HG03439 (cell line): ENCODE measurements around the gene LRP6.
A peak's percentile ranks its signal among the peaks of the same experiment; 100 is the strongest.
"Not testable (repeated sequence)": the region's sequence is repeated elsewhere in the genome, so short reads cannot be mapped to it uniquely, and the experiment has no call there.

Experiments used
- ATAC-seq: cut with Tn5 transposase; IDR thresholded peaks from one replicate; pipeline ENCODE4 v1.9.1; 2021; ENCODE audit warnings: mild to moderate bottlenecking, moderate library complexity; ENCODE audit not compliant: unreplicated experiment

Gene LRP6

DNA sequence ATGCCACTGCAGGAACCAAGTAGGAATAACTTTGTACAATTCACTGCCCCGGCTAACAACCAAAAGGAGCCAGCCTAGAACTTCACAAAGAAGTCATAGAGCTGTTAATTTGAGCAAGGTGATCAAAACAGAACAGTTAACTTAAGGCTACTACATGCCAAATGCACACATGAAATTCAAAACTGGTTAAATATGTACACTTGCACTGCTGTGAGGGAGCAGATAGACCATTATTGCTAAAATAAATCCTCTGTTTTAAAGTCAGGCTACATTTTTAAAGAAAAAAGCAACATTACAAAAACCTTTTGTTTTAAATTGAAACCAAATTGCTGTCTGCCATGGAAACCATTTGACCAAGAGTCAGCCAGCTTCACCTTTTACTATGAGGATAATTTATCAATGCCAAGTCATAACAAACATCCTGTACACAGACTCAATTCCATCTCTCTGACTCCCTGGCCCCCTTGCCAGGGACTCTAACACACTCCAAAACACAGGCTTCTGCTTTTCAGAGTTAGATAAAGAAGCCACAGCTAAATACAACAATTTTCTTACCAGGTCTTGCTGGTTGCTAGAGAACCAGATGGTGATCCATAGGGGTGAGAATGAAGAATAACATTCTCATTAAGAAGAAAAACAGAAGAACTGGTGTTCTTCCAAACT, 84.0 kb downstream of the LRP6 start:
- no peak for ATAC-seq

DNA sequence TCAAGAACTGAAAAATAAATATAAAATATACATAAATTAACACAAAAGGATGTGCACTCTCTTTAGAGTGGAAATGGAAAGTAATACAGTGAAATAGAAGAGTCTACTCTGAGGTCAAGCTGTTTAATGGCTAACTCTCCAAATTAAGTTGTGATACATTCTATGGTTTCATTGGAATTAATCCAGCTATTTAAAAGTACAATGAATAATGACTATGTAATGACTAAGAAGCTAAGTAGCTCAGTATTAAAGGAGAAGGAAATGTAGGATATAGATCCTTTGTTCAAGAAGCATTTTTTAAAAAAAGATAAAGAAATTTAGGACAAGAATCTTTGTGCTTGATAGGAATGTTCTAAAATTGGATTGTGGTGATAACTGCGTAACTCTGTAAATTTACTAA, 85.3 kb downstream of the LRP6 start:
- no peak for ATAC-seq

DNA sequence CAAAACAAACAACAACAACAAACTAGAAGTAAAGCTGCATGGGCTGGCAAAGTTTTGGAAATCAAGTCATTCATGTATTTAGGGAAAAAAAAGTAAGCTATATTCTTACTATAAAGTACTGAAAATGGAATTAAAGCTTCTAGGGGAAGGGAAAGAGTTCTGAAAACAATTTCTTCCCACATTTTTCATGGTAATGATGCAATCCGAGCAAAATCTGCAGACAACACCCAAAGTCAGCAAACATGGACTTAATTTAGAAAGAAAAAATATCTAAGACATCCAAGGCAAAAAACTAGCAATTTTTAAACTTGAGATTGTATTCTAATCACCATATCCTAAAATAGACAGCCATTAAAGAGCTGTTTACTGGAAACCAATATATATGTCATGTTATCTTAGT, 86.3 kb downstream of the LRP6 start:
- no peak for ATAC-seq

DNA sequence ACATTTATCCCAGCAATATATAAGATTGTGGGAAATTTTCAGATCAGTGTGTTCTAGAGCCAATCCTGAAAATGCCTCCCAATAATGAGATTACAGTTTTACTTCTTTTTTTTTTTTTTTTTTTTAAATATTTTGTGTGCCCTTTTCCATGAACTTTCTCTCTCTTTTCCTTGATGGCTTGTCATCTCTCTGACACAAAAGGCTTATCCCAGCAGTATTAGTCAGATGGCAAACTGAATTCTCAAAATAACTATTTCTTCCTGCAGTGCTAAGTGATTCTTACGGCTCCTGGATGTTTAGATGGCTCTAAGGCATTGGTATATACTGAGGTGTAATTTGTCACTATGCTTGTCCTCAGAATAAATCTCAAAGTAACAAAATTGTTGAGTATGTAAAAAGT, 86.7 kb downstream of the LRP6 start:
- no peak for ATAC-seq

DNA sequence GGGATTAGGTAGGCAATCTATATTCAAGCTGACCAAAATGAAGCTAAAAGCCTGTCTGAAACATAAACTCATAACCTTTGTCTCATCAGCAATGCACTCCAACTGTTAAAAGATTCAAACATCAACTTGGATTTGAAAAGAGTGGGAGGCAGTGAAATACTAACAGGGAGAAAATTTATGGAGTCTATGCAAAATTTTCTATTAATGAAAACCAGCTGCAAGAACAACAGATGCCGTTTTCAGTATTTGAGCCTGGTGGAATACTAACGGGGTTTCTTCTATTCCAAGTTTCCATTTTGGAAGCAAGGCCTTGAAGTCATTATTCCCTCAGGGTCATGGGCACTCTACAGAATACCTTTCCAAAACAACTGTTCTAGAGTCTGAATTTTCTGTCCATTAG, 88.3 kb downstream of the LRP6 start:
- ATAC-seq: no peak

DNA sequence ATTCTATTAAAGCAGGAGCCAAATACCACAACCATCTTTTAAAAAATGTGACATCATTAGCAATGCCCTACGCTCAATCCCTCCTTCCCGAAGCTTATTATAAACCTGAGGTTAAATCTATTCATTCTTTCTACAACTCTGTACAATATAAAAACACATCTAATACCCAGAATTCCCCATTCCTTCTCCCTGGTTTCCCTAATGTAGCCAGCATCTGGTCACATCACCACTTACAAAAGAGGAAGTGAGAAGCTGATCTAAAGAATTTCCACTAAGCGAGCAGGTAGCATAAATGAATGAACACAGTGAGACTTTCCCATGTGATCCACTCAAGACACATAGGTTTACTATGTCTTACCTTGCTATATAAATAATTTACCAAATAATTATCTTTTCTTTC, 90.4 kb downstream of the LRP6 start:
- no peak for ATAC-seq

DNA sequence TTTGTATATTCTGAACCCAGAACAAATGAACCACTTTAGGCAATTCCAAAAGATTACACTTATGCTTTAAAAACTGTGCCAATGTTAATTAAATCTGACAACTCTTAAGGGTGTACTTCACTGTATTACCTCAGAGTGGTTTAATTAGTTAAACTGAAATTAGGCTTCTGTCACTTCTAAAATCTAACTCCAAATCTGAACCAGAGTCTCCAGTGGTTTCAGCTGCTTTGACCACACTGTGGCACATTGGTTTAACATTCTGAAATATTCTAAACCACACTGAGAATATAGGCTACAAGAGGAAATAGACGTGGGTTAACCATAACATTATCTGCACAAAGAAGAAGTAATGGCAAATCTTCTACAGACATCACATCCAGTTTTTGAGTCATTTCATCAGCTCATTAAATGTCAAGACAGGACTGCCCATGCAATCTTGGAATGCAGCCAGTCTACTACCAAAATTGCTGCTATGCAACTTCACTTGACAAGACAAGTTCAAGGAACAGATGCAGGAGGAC, 94.8 kb downstream of the LRP6 start:
- peak; percentile 57 for ATAC-seq

DNA sequence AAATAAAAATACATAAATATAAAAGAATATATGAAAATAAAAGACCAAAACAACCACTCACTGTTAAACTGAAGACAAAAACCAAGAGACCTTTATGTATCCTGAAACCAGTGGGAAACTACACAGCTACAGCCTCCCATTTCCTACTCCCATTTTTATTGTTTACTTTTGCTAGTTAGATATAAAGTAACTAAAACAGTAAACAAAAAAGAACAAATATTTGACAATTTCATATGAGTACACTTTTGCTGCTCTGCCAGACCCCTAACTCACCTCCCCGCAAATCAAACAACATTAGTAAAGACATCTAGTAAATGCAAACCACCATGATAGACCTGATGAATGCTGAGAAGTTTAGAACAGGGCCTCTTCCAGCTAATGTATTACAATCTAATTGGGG, 99.0 kb downstream of the LRP6 start:
- no peak for ATAC-seq

DNA sequence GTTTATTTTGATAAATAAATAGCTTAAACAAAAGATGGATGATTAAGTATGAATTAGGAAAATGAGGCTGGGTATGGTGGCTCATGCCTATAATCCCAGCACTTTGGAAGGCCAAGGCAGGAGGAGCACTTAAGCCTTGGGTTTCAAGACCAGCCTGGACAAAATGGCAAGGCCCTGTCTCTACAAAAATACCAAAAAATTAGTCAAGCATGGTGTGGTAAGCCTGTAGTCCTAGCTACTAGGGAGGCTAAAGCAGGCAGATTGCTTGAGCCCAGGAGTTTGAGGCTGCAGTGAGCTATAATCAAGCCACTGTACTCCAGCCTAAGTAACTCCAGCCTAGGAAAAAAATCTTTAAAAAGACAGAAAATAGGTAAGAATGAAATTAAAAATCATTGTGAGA, 100.1 kb downstream of the LRP6 start:
- no peak for ATAC-seq

DNA sequence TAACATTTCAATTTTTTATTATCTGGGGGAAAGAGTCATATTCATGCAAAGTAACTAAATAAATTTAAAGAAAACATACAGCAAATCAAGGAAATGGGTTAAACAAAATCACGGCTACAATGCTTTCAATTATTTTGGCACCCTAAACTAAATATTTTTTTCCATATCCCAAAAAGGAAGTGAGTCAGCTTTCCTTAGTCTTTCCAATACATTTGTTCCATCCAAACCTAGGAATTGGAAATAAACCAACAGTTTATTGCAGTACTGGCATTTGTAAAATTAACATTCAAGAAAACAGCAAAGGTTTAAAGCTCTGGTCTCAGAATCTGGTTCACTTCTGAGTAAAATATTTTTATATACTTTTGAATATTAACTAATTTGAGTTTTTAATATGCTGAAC, 106.9 kb downstream of the LRP6 start:
- no peak for ATAC-seq

DNA sequence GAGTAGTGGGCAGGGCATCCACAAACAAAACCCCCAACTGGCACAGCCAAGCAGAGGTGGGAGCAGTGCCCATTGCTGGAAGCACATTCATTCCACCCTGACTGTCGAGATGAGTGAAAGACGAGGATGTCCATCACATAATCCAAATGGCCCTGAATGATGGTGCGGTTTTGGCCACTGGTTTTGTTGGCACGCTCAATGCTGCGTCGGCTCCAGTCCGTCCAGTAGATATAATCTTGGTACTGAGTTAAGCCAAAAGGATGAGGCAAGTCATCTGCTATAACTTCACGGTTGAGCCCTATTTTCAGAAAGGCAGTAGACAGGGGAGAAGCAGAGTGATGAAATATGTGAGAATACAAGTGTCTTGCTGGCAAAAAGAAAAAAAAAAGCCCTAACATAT, 108.0 kb downstream of the LRP6 start:
- ATAC-seq: no peak

DNA sequence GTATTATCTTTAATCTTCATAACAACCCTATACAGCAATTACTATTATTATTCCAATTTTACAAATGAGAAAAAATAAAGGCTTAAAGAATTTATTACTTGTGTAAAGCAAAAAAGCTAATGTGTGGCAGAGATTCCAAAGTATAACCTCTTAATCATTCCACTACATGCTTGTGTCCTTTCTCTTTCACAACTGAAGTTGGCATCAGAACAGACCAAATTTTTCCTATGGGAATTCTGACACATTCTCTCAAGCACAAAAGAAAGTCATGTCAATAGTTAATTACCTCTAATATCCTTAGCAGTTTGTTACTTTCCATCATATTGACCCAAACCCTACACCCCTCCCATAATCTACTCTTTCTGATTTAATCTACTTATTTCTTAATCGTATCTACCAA, 109.4 kb downstream of the LRP6 start:
- ATAC-seq: no peak

DNA sequence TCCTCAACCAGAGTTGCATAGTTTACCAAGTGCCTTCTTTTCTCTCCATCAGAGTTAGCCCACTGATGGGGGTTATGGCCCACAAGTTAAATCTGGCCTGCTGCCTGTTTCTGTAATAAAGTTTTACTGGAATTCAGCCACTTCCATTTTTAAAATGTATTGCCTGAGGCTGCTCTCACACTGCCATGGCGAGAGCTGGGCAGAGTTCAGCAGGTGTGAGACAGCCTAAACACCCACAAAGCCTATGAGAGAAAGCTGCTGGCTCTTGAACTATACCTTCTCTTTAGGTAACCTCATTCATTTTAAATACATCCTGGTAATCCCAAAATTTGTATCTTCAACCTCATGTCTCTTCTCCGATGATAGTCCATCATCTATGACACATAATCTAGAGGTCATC, 110.0 kb downstream of the LRP6 start:
- ATAC-seq: no peak

DNA sequence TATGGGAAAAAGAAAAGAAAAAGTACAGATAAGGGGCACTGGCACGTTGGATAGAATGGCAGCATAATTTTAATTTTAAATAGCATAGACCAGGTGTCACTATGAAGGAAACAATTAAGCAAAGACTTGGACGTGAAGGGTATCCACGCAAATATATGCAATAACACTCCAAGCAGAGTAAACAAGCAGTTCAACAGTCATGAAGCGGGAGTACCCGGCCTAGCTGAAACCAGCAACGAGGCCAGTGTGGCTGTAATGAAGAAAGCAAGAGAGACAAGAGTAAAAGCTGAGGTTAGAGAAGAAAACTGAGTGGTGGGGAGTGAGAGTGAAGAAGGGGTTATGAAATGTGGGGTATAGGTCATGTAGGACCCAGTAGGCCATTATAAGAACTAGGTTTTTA, 110.7 kb downstream of the LRP6 start:
- ATAC-seq: no peak

DNA sequence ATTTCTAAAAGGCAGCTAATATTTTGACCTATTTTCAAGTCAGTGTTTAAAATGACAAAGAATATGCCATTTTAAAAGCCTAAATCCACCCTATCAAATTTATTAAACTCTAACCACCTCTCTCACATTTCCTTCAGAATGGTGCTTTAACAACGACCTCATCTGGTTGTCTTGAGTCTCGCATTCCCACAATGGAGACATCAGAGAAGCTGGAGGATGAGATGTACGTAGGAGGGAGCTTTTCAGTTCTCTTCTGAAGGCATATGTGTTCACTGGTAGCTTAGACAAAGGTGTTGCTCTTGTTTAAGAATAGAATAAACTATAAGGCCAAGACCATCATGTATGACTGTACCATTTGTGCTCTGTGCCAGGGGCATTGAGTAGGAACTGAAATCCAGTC, 113.2 kb downstream of the LRP6 start:
- ATAC-seq: no peak

DNA sequence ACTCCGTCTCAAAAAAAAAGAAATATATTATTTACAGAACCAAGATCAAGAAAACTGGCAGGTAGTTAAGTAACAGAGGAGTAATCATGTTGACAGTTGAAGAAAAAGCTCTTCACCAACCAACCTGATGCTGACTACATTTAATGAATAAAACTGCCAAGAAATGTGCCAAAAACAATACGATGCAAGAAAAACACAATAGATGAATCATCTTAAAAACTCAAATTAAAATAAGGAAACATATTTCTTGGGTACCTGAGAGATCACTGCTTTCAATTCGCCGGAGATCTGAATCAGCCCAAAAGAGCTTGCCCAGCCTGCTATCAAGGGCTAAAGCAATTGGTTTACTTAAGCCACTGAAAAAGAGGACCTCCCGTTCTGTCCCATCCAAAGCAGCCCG, 119.7 kb downstream of the LRP6 start:
- no peak for ATAC-seq

DNA sequence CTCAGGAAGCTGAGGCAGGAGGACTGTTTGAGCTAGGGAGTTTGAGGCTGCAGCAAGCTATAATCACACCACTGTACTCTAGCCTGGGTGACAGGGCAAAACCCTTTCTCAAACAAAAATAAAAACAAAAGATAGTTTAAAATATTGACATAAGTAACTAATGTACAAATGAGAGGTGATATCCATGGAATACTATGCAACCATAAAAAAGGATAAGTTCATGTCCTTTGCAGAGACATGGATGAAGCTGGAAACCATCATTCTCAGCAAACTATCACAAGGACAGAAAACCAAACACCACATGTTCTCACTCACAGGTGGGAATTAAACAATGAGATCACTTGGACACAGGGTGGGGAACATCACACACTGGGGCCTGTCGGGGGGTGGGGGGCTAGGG, 122.3 kb downstream of the LRP6 start:
- ATAC-seq: not testable (repeated sequence)

DNA sequence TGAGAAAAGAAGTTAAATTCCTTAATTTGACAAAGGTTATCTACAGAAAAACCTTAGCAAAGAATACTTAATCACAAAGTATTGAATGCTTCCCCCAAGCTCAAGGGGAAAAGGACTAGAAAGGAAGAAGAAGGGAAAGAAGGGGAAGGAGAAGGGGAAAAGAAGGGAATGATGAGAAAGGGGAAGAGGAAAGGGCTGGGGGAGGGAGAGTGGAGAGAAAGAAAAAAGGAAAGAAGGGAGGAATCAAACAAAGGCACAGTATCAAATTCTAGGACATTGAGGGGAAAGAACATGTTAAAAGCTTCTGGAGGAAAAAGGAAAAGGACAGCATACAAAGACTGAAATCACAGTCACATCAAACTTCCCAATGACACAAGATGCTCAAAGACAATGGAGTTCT, 125.8 kb downstream of the LRP6 start:
- no peak for ATAC-seq

DNA sequence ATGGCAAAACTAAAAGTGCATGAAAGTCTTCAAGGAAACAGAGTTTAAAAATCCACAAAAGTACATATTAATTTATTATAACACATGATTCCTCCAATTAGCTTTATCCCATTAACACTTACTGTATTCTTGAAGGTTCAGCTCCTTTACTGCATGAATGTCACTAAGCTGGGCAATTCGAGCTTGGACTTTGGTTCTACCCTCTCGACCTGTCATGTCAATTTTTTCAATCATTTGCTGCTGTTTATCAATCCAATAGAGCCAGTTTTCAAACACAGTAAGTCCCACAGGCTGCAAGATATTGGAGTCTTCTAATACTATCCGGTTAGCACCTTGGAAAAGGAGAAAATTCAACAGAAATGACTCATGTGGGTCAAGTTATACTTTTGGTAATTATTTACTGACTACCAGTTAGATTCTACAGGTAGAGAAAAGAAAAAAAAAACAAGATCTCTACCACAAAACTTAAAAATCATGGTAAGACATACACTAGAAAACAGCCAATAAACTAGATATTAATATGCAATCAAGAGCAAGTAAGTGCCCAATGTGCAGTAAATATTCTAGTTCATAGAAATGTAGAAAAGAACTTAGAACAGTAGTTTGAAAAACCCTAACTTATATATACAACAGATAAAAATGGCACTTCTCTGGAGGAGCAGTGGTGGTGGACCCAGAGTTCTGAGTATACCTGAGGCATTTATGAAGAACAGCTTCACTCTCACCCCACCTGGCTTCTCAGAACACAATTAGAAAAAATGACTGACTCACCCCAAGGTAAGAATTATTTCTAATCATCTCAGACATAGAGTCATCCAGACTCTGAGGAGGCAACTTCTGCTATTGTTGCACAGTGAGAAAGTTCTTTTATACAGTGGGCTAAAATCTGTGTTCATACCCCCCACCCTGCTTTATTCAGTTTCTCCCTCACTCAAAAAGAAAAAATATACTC, 128.4 kb downstream of the LRP6 start:
- ATAC-seq: no peak

DNA sequence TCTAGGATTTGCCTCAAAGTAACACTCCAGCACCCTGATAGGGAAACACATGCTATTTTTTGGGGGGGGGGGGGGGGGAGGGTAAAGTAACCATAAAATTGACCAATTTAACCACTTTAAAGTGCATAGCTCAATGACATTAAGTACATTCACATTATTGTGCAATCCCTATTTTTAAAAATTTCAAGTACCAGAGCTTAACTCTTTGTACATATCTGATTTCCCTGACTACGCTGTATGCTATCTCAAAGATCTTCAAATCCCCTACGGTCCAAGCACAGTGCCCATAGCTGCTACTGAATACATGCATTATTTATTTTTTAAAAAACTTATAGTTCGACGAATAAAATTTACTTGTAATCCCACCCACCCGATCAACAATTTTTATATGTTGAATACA, 133.1 kb downstream of the LRP6 start:
- no peak for ATAC-seq

DNA sequence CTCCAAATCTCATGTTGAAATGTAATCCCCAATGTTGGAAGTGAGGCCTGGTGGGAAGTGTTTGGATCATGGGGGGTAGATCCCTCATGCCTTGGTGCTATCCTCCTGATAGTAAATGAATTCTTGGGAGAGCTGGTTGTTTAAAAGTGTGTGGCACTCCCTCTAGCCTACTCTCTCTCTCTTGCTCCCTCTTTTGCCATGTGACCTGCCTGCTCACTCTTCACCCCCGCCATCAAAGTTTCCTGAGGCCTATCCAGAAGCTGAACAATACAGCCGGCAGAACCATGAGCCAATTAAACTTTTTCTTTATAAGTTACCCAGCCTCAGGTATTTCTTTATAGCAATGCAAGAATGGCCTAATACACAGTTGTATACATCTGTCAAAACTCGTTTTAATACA, 133.6 kb downstream of the LRP6 start:
- no peak for ATAC-seq

DNA sequence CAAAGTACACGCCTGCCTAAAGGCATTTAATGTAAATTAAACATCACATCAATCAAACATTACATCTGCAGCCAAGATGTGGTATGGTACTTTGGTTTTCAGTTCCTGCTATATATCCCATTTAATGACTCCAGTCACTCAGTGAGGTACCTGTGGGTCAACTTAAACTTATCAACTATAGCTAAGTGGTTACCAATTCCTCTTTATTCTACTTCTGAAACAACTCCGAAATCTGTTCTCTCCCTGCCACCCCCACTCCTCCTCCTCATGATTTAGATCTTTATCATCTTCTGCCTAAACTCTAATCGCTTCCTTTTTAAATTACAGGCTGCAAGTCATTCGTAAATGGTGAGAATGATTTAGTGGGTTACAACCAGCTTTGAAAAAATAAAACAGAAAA, 138.2 kb downstream of the LRP6 start:
- ATAC-seq: no peak
